GM18951 (cell line): ENCODE measurements around the gene C15orf62.

Experiments
- POLR2A ChIP-seq: IDR thresholded peaks from 4 replicates; pipeline ENCODE4 v1.6.1; 2011; ENCODE audit warnings: mild to moderate bottlenecking; ENCODE audit not compliant: insufficient read length, insufficient read depth; ENCODE audit errors: extremely low read depth
- in situ Hi-C: fragments of 300-500 bp; cut with MboI; formaldehyde crosslinking; loops from one replicate; pipeline ENCODE4 v1.12.0; 2022; ENCODE audit warnings: low sequenced_read_pairs, mixed read lengths, inconsistent platforms; ENCODE audit not compliant: unreplicated experiment

Gene C15orf62

DNA sequence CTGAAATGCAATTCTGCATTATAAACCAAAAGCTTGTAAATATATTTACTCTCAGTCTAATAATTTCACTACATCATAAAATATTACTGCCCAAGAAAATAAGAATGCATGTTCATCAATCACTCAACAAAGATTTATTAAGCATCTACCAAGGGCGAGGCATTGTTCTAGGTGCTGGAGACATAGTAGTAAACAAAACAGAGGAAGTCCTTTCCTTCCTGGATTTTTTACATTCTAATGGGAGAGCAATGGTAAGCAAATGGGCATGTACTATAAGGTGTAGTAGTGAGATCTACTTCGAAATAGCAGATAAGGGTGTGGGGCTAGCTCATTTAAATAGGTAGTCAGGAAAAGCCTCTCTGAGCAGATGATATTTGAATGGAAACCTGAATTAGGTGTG is 26.3 kb downstream of the C15orf62 start:
- TF ChIP-seq POLR2A = no peak

GRCh38 chr15:40796512-40796911 is 26.7 kb downstream of the C15orf62 start:
- no peak for TF ChIP-seq POLR2A
- in situ Hi-C loops = no loop called here

More for the DNA sequence above, 26.3 kb downstream of the C15orf62 start:
- in situ Hi-C loops = no loop called here

DNA sequence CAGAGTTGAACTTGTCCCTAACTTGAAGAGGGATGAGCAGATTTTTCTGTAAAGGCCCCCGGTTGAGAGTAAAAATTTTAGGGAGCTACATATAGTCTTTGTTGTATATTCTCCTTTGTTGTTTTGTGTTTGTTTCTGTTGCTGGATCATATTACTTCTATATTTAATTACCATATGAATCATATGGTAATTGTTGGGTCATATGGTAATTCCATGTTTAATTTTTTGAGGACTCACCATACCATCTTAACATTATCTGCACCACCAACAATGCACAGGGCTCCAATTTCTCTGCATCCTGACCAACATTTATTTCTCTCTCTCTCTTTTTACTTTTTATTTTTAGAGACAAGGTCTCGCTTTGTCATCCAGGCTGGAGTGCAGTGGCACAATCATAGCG is 29.7 kb downstream of the C15orf62 start:
- TF ChIP-seq POLR2A = no peak
- in situ Hi-C loops = no loop called here

DNA sequence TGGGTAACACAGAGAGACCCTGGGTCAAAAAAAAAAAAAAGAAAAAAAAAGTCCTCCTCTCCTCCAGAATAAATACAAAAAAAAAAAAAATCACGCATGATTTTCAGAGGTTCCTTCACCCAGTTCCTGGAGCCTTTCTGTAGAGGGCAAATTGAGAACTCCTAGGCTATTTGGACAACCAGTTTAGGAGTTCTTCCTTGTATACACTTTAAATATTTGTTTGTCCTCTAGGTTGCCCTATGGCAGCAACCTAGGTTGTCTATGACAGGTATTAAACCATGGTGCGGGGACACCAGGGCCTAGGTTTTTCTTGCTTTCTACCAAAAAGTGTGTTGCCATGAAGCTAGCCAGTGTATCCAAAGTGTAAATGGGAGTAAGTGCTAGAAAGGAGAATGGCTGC is 33.3 kb downstream of the C15orf62 start:
- in situ Hi-C loops = no loop called here
- no peak for TF ChIP-seq POLR2A

DNA sequence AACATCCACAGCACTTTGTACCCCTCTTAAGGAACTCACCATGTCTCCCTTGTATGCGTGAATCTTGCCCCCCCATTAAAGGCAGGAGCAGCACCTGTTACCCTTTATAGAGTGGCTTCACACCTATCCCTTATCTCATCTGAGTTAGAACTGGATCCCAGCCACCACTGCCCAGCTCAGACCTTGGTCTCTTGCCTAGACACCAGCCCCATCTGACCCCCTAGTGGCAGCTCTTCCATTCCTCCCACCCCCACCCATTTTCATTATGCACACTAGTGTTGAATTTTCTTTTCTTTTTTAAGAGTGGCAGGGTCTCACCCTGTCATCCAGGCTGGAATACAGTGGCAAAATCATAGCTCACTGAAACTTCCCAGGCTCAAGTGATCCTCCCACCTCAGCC is 33.9 kb downstream of the C15orf62 start:
- in situ Hi-C loops = no loop called here
- no peak for TF ChIP-seq POLR2A

DNA sequence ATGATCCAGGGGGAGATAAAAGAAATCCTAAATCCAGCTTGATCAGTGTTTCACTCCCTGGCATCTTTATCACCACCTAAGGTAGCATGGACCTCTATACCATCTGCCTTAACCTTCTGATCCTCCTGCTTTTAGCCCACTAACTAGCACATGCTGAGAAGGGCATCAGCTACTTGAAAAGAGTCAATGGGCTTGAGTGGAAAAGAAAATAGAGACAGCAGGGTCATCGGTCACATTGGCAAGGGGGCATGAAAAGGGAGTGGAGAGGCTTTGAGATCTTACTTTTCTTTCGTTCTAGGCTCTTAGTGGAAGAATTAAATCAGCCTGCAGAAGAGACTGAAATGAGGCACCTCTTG is 36.9 kb downstream of the C15orf62 start:
- in situ Hi-C loops = no loop called here
- TF ChIP-seq POLR2A = no peak

DNA sequence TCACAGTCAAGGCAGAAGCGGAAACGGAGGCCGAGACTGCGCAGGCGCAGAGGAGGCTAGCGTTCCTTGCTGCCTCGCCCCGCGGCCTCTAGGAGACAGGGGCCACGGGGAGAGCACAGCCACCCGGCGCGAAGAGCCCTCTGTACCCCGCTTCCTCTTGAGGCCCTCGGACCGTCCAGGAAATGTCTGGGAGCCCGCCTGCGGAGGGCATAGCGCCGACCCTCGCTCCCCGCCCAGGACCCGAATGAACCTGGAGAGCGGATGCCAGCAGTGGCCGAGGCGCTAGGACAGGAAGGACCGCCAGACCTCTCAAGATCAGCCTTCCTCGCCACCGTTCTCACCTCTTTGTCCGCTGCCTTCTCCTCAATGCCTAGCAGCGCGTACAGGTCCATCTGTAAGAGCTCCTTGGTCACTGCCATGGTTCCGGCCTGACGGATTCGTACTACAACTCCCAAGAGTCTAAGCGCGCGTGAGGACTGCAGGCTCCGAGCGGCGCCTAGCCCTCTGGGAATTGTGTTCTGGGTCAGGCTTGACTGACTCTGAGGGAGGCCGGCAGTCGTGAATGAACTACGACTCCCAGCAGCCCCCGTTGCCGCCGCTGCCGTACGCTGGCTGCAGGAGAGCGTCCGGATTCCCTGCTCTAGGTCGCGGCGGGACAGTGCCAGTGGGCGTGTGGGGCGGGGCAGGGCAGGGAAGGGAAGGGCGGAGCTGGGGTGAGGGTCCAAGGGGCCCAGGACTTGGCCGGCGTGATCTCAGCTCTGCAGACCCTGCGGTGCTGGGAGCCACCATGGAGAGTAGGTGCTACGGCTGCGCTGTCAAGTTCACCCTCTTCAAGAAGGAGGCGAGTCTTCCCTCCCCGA is 37.5 kb downstream of the C15orf62 start, which contains the start of the genes DNAJC17 and ZFYVE19:
DNAJC17 (minus strand) TSS at position 446 of the 860 bp plus-strand sequence; CDS start at position 419, 27 bp downstream.
ZFYVE19 (plus strand) TSS at position 62 of the 860 bp plus-strand sequence; CDS start at position 563, 501 bp downstream.
- peak; percentile 91 for TF ChIP-seq POLR2A
- in situ Hi-C loops = no loop called here

GRCh38 chr15:40807888-40808461 is 38.2 kb downstream of the C15orf62 start:
- in situ Hi-C loops = no loop called here
- TF ChIP-seq POLR2A = no peak

- in situ Hi-C loops = no loop called here
- no peak for TF ChIP-seq POLR2A
Observed at GRCh38 chr15:40808861-40809450, 39.2 kb downstream of the C15orf62 start.

DNA sequence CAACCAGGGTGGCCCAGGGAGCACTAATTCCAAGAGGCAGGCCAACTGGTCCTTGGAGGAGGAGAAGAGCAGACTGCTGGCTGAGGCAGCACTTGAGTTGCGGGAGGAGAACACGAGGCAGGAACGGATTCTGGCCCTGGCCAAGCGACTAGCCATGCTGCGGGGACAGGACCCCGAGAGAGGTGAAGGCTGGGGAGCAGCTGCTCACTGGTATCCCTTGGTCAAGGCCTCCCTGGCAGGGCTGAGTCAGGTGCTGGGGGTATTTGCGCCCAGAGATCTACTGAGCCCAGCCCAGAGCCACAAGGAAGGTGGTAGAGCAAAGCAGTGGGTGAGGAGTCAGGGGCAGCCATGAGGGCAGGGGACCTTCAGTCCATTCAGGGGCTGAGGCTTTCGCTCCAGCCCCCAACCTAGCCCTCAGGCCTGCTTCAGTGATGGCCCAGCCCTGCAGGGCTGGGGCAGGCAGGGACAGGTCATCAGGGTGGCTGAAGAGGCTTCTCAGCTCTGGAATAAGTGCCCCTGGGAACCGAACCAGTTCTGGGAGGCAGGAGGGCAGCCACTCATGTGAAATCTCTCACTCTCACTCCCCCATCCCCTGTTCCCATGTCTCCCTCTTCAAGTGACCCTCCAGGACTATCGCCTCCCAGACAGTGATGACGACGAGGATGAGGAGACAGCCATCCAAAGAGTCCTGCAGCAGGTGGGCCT is 43.1 kb downstream of the C15orf62 start:
- TF ChIP-seq POLR2A = no peak
- in situ Hi-C loops = no loop called here

GRCh38 chr15:40815042-40815698 is 45.4 kb downstream of the C15orf62 start:
- in situ Hi-C loops = no loop called here

GRCh38 chr15:40819048-40819447 is 49.3 kb downstream of the C15orf62 start:
- in situ Hi-C loops = no loop called here
- TF ChIP-seq POLR2A = no peak

More at GRCh38 chr15:40815042-40815698, 45.4 kb downstream of the C15orf62 start:
- no peak for TF ChIP-seq POLR2A
